Measurements from ENCODE around the gene HOXA1.

- TF ChIP-seq REST (IDR thresholded peaks at IDR 0.05; ENCODE audit: insufficient replicate concordance, low read depth), result no peak
- no peak for TF ChIP-seq CTCF (IDR thresholded peaks at IDR 0.05; ENCODE audit: insufficient read depth, low read length)
Measured at GRCh38 chr7:27134392-27134791, 38.6 kb upstream of the HOXA1 start.

Data from HL-60 (cell line).